ENCODE data around the gene HIPK2. TPM values are rescaled to one million over a fixed set of nuclear protein-coding genes. Genes with fewer than 3 reads are reported as not detected.
A peak's percentile ranks its signal among the peaks of the same experiment; 100 is the strongest.

The HIPK2 gene
- total RNA-seq, 1 donor from 2014 or later: 89.1 TPM

DNA sequence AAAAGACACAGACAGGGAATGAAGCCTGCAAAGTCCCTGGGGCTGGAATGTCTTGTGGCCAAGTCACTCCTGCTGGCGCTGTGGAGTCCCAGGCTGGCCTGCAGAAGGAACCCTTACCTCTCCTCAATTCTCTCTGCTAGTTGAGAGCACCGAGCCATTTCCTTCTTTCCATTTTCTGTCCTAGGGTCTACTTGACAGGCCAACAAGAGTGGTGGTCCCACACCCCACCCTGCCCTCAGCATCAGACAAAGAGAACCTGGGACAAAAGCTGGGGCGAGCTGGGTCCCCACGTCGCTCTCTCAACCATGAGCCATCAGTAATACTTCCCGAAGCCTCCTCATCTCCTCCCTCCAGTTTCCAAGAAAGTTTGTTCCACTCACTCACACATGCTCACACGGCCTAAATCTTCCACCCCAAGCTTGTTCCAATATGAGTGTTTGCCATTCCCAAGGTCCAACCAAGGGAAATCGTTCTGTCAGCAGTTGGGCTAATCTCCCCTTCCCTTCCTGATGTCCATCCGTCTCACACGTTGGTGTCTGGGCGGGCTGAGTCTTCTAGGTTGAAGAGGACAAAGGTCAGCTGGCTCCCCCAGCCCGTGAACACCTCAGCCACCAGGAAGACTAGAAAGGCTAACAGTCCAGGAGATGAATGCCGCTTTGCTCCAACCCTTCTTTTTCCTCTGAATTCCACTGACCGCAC lies 210.0 kb downstream of the HIPK2 start:
- TF ChIP-seq, protein P1, sequence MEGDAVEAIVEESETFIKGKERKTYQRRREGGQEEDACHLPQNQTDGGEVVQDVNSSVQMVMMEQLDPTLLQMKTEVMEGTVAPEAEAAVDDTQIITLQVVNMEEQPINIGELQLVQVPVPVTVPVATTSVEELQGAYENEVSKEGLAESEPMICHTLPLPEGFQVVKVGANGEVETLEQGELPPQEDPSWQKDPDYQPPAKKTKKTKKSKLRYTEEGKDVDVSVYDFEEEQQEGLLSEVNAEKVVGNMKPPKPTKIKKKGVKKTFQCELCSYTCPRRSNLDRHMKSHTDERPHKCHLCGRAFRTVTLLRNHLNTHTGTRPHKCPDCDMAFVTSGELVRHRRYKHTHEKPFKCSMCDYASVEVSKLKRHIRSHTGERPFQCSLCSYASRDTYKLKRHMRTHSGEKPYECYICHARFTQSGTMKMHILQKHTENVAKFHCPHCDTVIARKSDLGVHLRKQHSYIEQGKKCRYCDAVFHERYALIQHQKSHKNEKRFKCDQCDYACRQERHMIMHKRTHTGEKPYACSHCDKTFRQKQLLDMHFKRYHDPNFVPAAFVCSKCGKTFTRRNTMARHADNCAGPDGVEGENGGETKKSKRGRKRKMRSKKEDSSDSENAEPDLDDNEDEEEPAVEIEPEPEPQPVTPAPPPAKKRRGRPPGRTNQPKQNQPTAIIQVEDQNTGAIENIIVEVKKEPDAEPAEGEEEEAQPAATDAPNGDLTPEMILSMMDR (conservative IDR thresholded peaks at IDR 0.05): no peak
- H3K4me3 Mint-ChIP-seq: no peak overlapping the region
- no peak for DNase-seq (ENCODE audit: extremely low spot score, unreplicated experiment)
- H3K4me1 Mint-ChIP-seq (ENCODE audit: unreplicated experiment): no peaks in the 10 kb centered on the region
- no peaks in the 10 kb centered on the region for H3K27me3 Mint-ChIP-seq
- H3K36me3 Mint-ChIP-seq: peaks cover 31% of the 10 kb centered on the region
- no peaks in the 10 kb centered on the region for H3K9me3 Mint-ChIP-seq
- no peak overlapping the region for H3K27ac Mint-ChIP-seq

- H3K36me3 Mint-ChIP-seq: peaks cover 33% of the 10 kb centered on the region
- H3K4me3 Mint-ChIP-seq: no peak overlapping the region
- H3K27me3 Mint-ChIP-seq: no peaks in the 10 kb centered on the region
- no peak for DNase-seq (ENCODE audit: extremely low spot score, unreplicated experiment)
- no peaks in the 10 kb centered on the region for H3K9me3 Mint-ChIP-seq
- TF ChIP-seq, protein P1 (conservative IDR thresholded peaks at IDR 0.05): no peak
- H3K4me1 Mint-ChIP-seq (ENCODE audit: unreplicated experiment): no peaks in the 10 kb centered on the region
- no peak overlapping the region for H3K27ac Mint-ChIP-seq
These were observed 210.8 kb downstream of the HIPK2 start for GRCh38 chr7:139566736-139567646.

DNA sequence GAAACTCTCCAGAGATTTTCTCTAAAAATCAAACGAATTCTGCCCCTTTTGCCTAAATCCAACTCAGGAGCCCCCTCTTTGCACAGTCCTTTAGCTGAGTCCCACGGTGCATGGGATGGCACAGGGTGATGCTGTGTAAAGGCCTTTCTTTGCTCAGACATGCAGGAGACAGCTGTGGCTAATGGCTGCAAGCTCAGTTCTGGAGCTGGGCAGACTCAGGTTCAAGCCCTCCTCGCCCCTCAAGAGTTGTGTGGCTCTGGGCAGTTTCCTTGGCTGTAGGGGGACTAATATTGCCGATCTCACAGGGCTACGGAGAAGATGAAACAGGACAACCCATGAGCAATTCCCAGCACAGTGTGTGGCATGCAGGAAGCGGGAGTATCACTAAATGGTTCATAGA lies 211.7 kb downstream of the HIPK2 start:
- H3K27me3 Mint-ChIP-seq: no peaks in the 10 kb centered on the region
- no peak for DNase-seq (ENCODE audit: extremely low spot score, unreplicated experiment)
- no peaks in the 10 kb centered on the region for H3K4me1 Mint-ChIP-seq (ENCODE audit: unreplicated experiment)
- H3K4me3 Mint-ChIP-seq: no peak overlapping the region
- no peak overlapping the region for H3K27ac Mint-ChIP-seq
- H3K36me3 Mint-ChIP-seq: peaks cover 36% of the 10 kb centered on the region
- TF ChIP-seq, protein P1 (conservative IDR thresholded peaks at IDR 0.05): no peak
- H3K9me3 Mint-ChIP-seq: no peaks in the 10 kb centered on the region

- H3K36me3 Mint-ChIP-seq: peaks cover 37% of the 10 kb centered on the region
- no peak for DNase-seq (ENCODE audit: extremely low spot score, unreplicated experiment)
- no peaks in the 10 kb centered on the region for H3K27me3 Mint-ChIP-seq
- H3K27ac Mint-ChIP-seq: no peak overlapping the region
- H3K4me3 Mint-ChIP-seq: no peak overlapping the region
- TF ChIP-seq, protein P1 (conservative IDR thresholded peaks at IDR 0.05): no peak
- H3K4me1 Mint-ChIP-seq (ENCODE audit: unreplicated experiment): no peaks in the 10 kb centered on the region
- peaks cover 4% of the 10 kb centered on the region for H3K9me3 Mint-ChIP-seq
These were observed 213.9 kb downstream of the HIPK2 start for GRCh38 chr7:139563856-139564255.

- Mint-ChIP-seq H3K27me3 (no peaks in the 10 kb centered on the region), H3K4me1 (ENCODE audit: unreplicated experiment) (no peaks in the 10 kb centered on the region), H3K27ac (peak overlapping the region; percentile 22), H3K4me3 (no peak overlapping the region), H3K9me3 (peaks cover 4% of the 10 kb centered on the region), H3K36me3 (peaks cover 31% of the 10 kb centered on the region)
- TF ChIP-seq, protein P1 (conservative IDR thresholded peaks at IDR 0.05): no peak
- DNase-seq (ENCODE audit: extremely low spot score, unreplicated experiment): no peak
These were observed 214.7 kb downstream of the HIPK2 start for GRCh38 chr7:139562961-139563565.
